Measurements from ENCODE around the gene GABRA5. TPM values are rescaled to one million over a fixed set of nuclear protein-coding genes. Genes with fewer than 3 reads are reported as not detected.

The GABRA5 gene
- total and polyA plus RNA-seq, 2 of the 13 experiments (the other 11 are each of a cell fraction or from before 2014, with no cell fraction given): not detected

GRCh38 chr15:26867200-26868007, 542 bp downstream of the GABRA5 start:
- in situ Hi-C loops (cut with HindIII; ENCODE audit: extremely low pct_ligation_motif_present, low pct_unique_long_range_greater_than_20kb): loop anchor here (25.0 kb wide), 1 partner anchor 930 kb away; no protein-coding TSS in a partner anchor
- ATAC-seq: no peak; the same call in 2 of the 3 replicates

DNA sequence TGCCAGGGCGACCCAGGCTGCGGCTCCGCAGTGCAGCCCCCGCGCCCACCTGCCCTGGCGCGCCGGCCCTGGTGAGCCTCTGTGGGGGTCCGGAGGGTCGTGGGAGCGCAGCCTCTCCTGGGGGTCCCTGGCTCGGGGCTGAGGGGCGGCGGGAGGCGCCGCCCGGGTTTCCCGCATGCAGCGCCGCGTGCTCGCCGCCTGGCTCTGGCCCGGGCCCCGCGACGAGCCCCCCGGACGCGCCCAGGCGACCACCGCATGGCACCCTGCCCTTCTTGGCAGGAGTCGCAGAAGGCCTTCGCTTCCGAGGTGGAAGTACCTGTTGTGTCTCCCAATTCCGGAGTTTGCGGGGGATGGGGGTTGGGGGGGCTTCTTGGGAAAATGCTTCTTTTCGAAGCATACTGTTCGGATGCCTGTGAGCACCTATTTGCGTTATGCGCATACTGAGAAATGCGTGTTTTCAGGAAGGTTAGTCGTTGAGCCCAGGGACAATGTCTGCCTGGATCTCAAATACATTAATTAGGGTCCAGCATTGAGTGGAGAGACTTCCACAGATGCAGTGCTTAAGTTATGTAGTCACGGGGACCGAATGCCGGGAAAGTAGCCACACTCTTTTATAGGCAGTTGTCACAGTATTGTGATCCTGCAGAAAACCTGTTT, 1.3 kb downstream of the GABRA5 start:
- ChIA-PET POLR2A (no interaction called here), CTCF (ENCODE audit: low intra/inter-chr PET ratio, low total read pairs) (no interaction called here)
- in situ Hi-C loops (cut with HindIII; ENCODE audit: extremely low pct_ligation_motif_present, low pct_unique_long_range_greater_than_20kb) (loop anchor here (25.0 kb wide), 1 partner anchor 931 kb away; no protein-coding TSS in a partner anchor), intact Hi-C loops (cut with micrococcal nuclease; ENCODE audit: unreplicated experiment) (loop anchor here (10.0 kb wide), 1 partner anchor 1173 kb away; no protein-coding TSS in a partner anchor)
- no peak for FAIRE-seq
- Histone ChIP-seq H2AFZ (ENCODE audit: low read length) (no peak overlapping the region), H3K9me3 (ENCODE audit: low read length) (no peaks in the 10 kb centered on the region), H4K20me1 (ENCODE audit: insufficient read depth, low read length) (no peaks in the 10 kb centered on the region), H3K9ac (ENCODE audit: insufficient read depth, low read depth, low read length) (no peak overlapping the region), H3K36me3 (replicated peaks in 1 of 2; ENCODE audit: control insufficient read depth in 1 of 2, insufficient read depth in 2 of 2, low read length in 2 of 2) (no peaks in the 10 kb centered on the region), H3K27me3 (ENCODE audit: control insufficient read depth in 1 of 2, insufficient read depth in 2 of 2, low read length in 2 of 2) (no peaks in the 10 kb centered on the region; a peak in 1 of 5 replicates), H3K4me3 (replicated peaks in 1 of 3; ENCODE audit: insufficient read depth in 1 of 3, low read depth in 2 of 3, low read length in 3 of 3) (no peak overlapping the region), H3K27ac (ENCODE audit: extremely low read length, insufficient read depth, low read length) (no peak overlapping the region), H3K4me2 (ENCODE audit: low read depth, low read length) (no peak overlapping the region), H3K4me1 (ENCODE audit: insufficient read depth, low read length) (no peaks in the 10 kb centered on the region), H3K79me2 (ENCODE audit: insufficient read depth, low read length) (no peaks in the 10 kb centered on the region)
- WGBS (ENCODE audit: low lambda C conversion rate): 54% methylated on average over 6 of the region's 46 CpGs
- no peak for DNase-seq (ENCODE audit: low spot score)
- no peak for TF ChIP-seq TEF (CRISPR knock-in tag; IDR thresholded peaks at IDR 0.05)
- TF ChIP-seq ZBTB7B (CRISPR knock-in tag; IDR thresholded peaks at IDR 0.05): no peak
- TF ChIP-seq, protein P1, sequence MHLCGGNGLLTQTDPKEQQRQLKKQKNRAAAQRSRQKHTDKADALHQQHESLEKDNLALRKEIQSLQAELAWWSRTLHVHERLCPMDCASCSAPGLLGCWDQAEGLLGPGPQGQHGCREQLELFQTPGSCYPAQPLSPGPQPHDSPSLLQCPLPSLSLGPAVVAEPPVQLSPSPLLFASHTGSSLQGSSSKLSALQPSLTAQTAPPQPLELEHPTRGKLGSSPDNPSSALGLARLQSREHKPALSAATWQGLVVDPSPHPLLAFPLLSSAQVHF (CRISPR knock-in tag; IDR thresholded peaks at IDR 0.05): no peak
- no peak for TF ChIP-seq KMT2B (CRISPR knock-in tag; IDR thresholded peaks at IDR 0.05)
- TF ChIP-seq ZNF883 (CRISPR knock-in tag; IDR thresholded peaks at IDR 0.05; ENCODE audit: not compliant biosample characterization): no peak
- TF ChIP-seq ZNF296 (CRISPR knock-in tag; conservative IDR thresholded peaks at IDR 0.05): no peak
- TF ChIP-seq, protein P2, sequence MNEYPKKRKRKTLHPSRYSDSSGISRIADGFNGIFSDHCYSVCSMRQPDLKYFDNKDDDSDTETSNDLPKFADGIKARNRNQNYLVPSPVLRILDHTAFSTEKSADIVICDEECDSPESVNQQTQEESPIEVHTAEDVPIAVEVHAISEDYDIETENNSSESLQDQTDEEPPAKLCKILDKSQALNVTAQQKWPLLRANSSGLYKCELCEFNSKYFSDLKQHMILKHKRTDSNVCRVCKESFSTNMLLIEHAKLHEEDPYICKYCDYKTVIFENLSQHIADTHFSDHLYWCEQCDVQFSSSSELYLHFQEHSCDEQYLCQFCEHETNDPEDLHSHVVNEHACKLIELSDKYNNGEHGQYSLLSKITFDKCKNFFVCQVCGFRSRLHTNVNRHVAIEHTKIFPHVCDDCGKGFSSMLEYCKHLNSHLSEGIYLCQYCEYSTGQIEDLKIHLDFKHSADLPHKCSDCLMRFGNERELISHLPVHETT (CRISPR knock-in tag; conservative IDR thresholded peaks at IDR 0.05): no peak
- no peak for TF ChIP-seq GABPB1 (CRISPR knock-in tag; IDR thresholded peaks at IDR 0.05)
- no peak for TF ChIP-seq SNRNP70 (IDR thresholded peaks at IDR 0.05; ENCODE audit: low read depth, low read length)
- no peak for TF ChIP-seq ARNT2 (CRISPR knock-in tag; IDR thresholded peaks at IDR 0.05; ENCODE audit: low read depth)
- TF ChIP-seq JUN (CRISPR knock-in tag; IDR thresholded peaks at IDR 0.05): no peak
- TF ChIP-seq ETV6 (CRISPR knock-in tag; conservative IDR thresholded peaks at IDR 0.05): no peak
- ATAC-seq: no peak
- BruUV-seq (replicated peaks): no TSS peak

More at GRCh38 chr15:26867200-26868007, 542 bp downstream of the GABRA5 start:
- Histone ChIP-seq H2AFZ (ENCODE audit: low read length) (no peak overlapping the region), H3K36me3 (replicated peaks in 1 of 2; ENCODE audit: control insufficient read depth in 1 of 2, insufficient read depth in 2 of 2, low read length in 2 of 2) (no peaks in the 10 kb centered on the region), H4K20me1 (ENCODE audit: insufficient read depth, low read length) (no peaks in the 10 kb centered on the region), H3K9me3 (ENCODE audit: low read length) (no peaks in the 10 kb centered on the region), H3K27ac (ENCODE audit: extremely low read length, insufficient read depth, low read length) (no peak overlapping the region), H3K27me3 (ENCODE audit: control insufficient read depth in 1 of 2, insufficient read depth in 2 of 2, low read length in 2 of 2) (no peaks in the 10 kb centered on the region; a peak in 1 of 5 replicates), H3K79me2 (ENCODE audit: insufficient read depth, low read length) (no peaks in the 10 kb centered on the region), H3K4me2 (ENCODE audit: low read depth, low read length) (no peak overlapping the region), H3K4me1 (ENCODE audit: insufficient read depth, low read length) (no peaks in the 10 kb centered on the region), H3K4me3 (replicated peaks in 1 of 3; ENCODE audit: insufficient read depth in 1 of 3, low read depth in 2 of 3, low read length in 3 of 3) (no peak overlapping the region), H3K9ac (ENCODE audit: insufficient read depth, low read depth, low read length) (no peak overlapping the region)
- ChIA-PET POLR2A (no interaction called here), CTCF (ENCODE audit: low intra/inter-chr PET ratio, low total read pairs) (no interaction called here)
- intact Hi-C loops (cut with micrococcal nuclease; ENCODE audit: unreplicated experiment): loop anchor here (10.0 kb wide), 1 partner anchor 1173 kb away; no protein-coding TSS in a partner anchor
- no peak for FAIRE-seq
- WGBS (ENCODE audit: low lambda C conversion rate): 66% methylated on average over 32 of the region's 104 CpGs
- BruUV-seq (replicated peaks): no TSS peak
- TF ChIP-seq ZNF589 (CRISPR knock-in tag; conservative IDR thresholded peaks at IDR 0.05) (no peak), MAF1 (CRISPR knock-in tag; IDR thresholded peaks at IDR 0.05; ENCODE audit: borderline replicate concordance) (no peak)
- no peak for DNase-seq (ENCODE audit: low spot score)

Measured in HepG2 (cell line).